K562 (cell line): ENCODE results near the gene LAMA3. TPM values are rescaled to one million over a fixed set of nuclear protein-coding genes. Genes with fewer than 3 reads are reported as not detected.

ENCODE experiments used
- ATAC-seq: fragments of 200-7000 bp; cut with Tn5 transposase; 3 replicates; pipeline ENCODE4 v1.9.1; 2020; ENCODE audit warnings: moderate library complexity
- BruUV-seq: library from RNA; stranded (reverse); fragments of 400-500 nt; replicated peaks from 2 replicates; lab custom pipeline; 2021; lab: Mats Ljungman, UMichigan
- CTCF ChIA-PET: fragments of 300-600 bp; formaldehyde crosslinking; extraction: SDS; loops from one replicate; lab custom pipeline; 2021; ENCODE audit warnings: low intra/inter-chr PET ratio; lab: Yijun Ruan, JAX
- POLR2A ChIA-PET: fragments of 300-600, 350-650 bp; sonication (Branson Sonifier 250); formaldehyde crosslinking; extraction: SDS; loops from one replicate; lab custom pipeline; 2021; ENCODE audit warnings: antibody characterized with exemption, inconsistent platforms; lab: Yijun Ruan, JAX
- DNase-seq, 4 experiments: peaks; one replicate each; pipeline versions ENCODE4 v3.0.0 to v3.0.0-alpha.2; 2011 to 2018; ENCODE audit warnings: low spot score in 3 of 4, mixed read lengths in 3 of 4; ENCODE audit errors: extremely low read depth in 1 of 4
- FAIRE-seq: peaks from 2 replicates; lab custom pipeline; 2011; peaks lifted over from hg19 to GRCh38; lab: Jason Lieb, UNC
- H2AFZ ChIP-seq: 2 replicates; pipeline ENCODE4 v1.6.0; 2011; ENCODE audit warnings: low read depth, low read length, control low read depth, inconsistent platforms
- H3K27ac ChIP-seq: fragments of 200-600 bp; 3 replicates; pipeline ENCODE4 v1.8.0; 2011; ENCODE audit warnings: low read depth, mild to moderate bottlenecking, control low read depth, inconsistent platforms, low read length, moderate library complexity, mixed read lengths; ENCODE audit errors: extremely low read depth
- H3K27me3 ChIP-seq, 2 experiments: fragments of 300-600 bp in 1 of 2; 2 replicates in 1 of 2; 3 replicates in 1 of 2; pipeline versions ENCODE4 v1.6.0 to v1.8.0; 2011; ENCODE audit warnings: inconsistent platforms in 2 of 2, low read length in 2 of 2, mild to moderate bottlenecking in 1 of 2, mixed read lengths in 1 of 2, moderate library complexity in 1 of 2; ENCODE audit not compliant: control insufficient read depth in 2 of 2, insufficient read depth in 2 of 2
- H3K36me3 ChIP-seq: fragments of 300-600 bp; 3 replicates; pipeline ENCODE4 v1.8.0; 2011; ENCODE audit warnings: mild to moderate bottlenecking, low read length, inconsistent platforms; ENCODE audit not compliant: control insufficient read depth, insufficient read depth
- H3K4me1 ChIP-seq, 2 experiments: fragments of 200-600 bp in 1 of 2; replicated peaks in 1 of 2; 2 replicates in 1 of 2; 3 replicates in 1 of 2; pipeline versions ENCODE4 v1.5.1 to v1.8.0; 2011; ENCODE audit warnings: inconsistent platforms in 2 of 2, low read length in 2 of 2, mild to moderate bottlenecking in 1 of 2, mixed read lengths in 1 of 2, moderate library complexity in 1 of 2; ENCODE audit not compliant: control insufficient read depth in 2 of 2, insufficient read depth in 2 of 2
- H3K4me2 ChIP-seq: 2 replicates; pipeline ENCODE4 v1.6.1; 2011; ENCODE audit warnings: low read length, control low read depth, inconsistent platforms, mixed read lengths; ENCODE audit not compliant: insufficient read depth
- H3K4me3 ChIP-seq: fragments of 200-600 bp; sonication (generic), shearing (Covaris generic); 2 replicates; pipeline ENCODE4 v1.5.1; 2016; ENCODE audit warnings: control low read depth, inconsistent platforms
- H3K79me2 ChIP-seq: fragments of 200-600 bp; 3 replicates; pipeline ENCODE4 v1.8.0; 2011; ENCODE audit warnings: low read length, inconsistent platforms; ENCODE audit not compliant: control insufficient read depth, insufficient read depth
- H3K9ac ChIP-seq, 2 experiments: 2 replicates each; pipeline versions ENCODE4 v1.6.0 to v1.6.1; 2011; ENCODE audit warnings: low read depth in 2 of 2, low read length in 2 of 2, control low read depth in 1 of 2, inconsistent platforms in 1 of 2, mild to moderate bottlenecking in 1 of 2, mixed read lengths in 1 of 2; ENCODE audit not compliant: insufficient read depth in 1 of 2
- H3K9me1 ChIP-seq: one replicate; pipeline ENCODE4 v1.6.0; 2011; ENCODE audit warnings: inconsistent platforms, mild to moderate bottlenecking, low read length, moderate library complexity; ENCODE audit not compliant: control insufficient read depth, insufficient read depth
- H3K9me3 ChIP-seq: replicated peaks from 2 replicates; pipeline ENCODE4 v1.5.1; 2011; ENCODE audit warnings: low read depth, low read length, inconsistent platforms; ENCODE audit not compliant: control insufficient read depth, insufficient read depth
- H4K20me1 ChIP-seq: replicated peaks from 2 replicates; pipeline ENCODE4 v1.6.1; 2011; ENCODE audit warnings: low read length, inconsistent platforms, mixed read lengths; ENCODE audit not compliant: control insufficient read depth, insufficient read depth
- HDAC1 ChIP-seq, 2 experiments: fragments of 450-650 bp; IDR thresholded peaks; 2 replicates each; pipeline ENCODE4 v1.6.1; 2016 to 2017; ENCODE audit warnings: inconsistent platforms in 1 of 2, mild to moderate bottlenecking in 1 of 2, moderate library complexity in 1 of 2
- MEF2A ChIP-seq: IDR thresholded peaks from 2 replicates; pipeline ENCODE4 v1.6.1; 2011; ENCODE audit warnings: low read depth, mild to moderate bottlenecking, low read length, moderate library complexity; ENCODE audit not compliant: control insufficient read depth
- RAD51 ChIP-seq: fragments of 450-650 bp; IDR thresholded peaks from 2 replicates; pipeline ENCODE4 v1.7.1; 2016; ENCODE audit warnings: low read depth, mild to moderate bottlenecking, borderline replicate concordance
- SIN3B ChIP-seq: fragments of 450-650 bp; IDR thresholded peaks from 2 replicates; pipeline ENCODE4 v1.6.1; 2017; ENCODE audit warnings: low read depth, mild to moderate bottlenecking, moderate library complexity
- TAF15 ChIP-seq: fragments of 200-400 bp; formaldehyde crosslinking; IDR thresholded peaks from 2 replicates; pipeline ENCODE4 v1.6.1; 2017; ENCODE audit warnings: mild to moderate bottlenecking, low read depth, low read length, moderate library complexity
- TBP ChIP-seq: optimal IDR thresholded peaks from 2 replicates; pipeline ENCODE3; 2011; ENCODE audit warnings: low read depth, low read length, improper control_type of control experiment
- TEAD4 ChIP-seq, 2 experiments: sonication (generic) in 1 of 2; formaldehyde crosslinking in 1 of 2; IDR thresholded peaks; 2 replicates each; pipeline versions ENCODE4 v1.6.1 to v1.8.0; 2012 to 2022; ENCODE audit warnings: borderline replicate concordance in 1 of 2, inconsistent platforms in 1 of 2, low read length in 1 of 2, mild to moderate bottlenecking in 1 of 2, missing genetic modification reagents in 1 of 2
- U2AF1 ChIP-seq: fragments of 200-400 bp; formaldehyde crosslinking; optimal IDR thresholded peaks from 2 replicates; pipeline ENCODE3; 2017; ENCODE audit warnings: mild to moderate bottlenecking, low read depth, low read length, moderate library complexity
- ZBTB17 ChIP-seq: fragments of 450-650 bp; formaldehyde crosslinking; IDR thresholded peaks from 2 replicates; pipeline ENCODE4 v1.4.0; 2020; ENCODE audit warnings: mild to moderate bottlenecking
- WGBS: fragments of 100-300 bp; shearing (Covaris generic); methylation state at CpG from one replicate; pipeline ENCODE4 v1.1.6; 2016; ENCODE audit warnings: low coverage, mixed read lengths; ENCODE audit not compliant: insufficient coverage; ENCODE audit errors: missing lambda C conversion rate; 5-methylcytosine and 5-hydroxymethylcytosine counted together
- in situ Hi-C: fragments of 300-500 bp; cut with MboI; formaldehyde crosslinking; loops from 4 replicates; pipeline ENCODE4 v1.15.0; 2018; ENCODE audit warnings: inconsistent platforms, mixed read lengths
- intact Hi-C: fragments of 100-400 bp; cut with micrococcal nuclease; formaldehyde crosslinking; loops from 2 replicates; pipeline ENCODE4 v1.14.2; 2022
- polyA plus RNA-seq, 8 experiments: library from polyadenylated mRNA; depleted of rRNA in 4 of 8; stranded (reverse) in 5 of 8; unstranded in 3 of 8; fragments of >200 nt; fragmentation: Nextera tagmentation in 2 of 8; fragmentation: Illumina TruSeq in 1 of 8; extraction: Ambion mirVana in 2 of 8; extraction: Trizol in 1 of 8; gene quantifications; 2 replicates each; pipeline versions ENCODE4 v1.2.1 to v1.2.3, GENCODE V29; 2011 to 2014; ENCODE audit warnings: inconsistent platforms in 1 of 8, missing spikeins in 1 of 8
- total RNA-seq, 7 experiments: library from RNA; depleted of rRNA in 6 of 7; stranded (reverse); fragments of >200 nt in 6 of 7; fragmentation: Illumina TruSeq in 2 of 7; extraction: Trizol in 2 of 7; gene quantifications; 2 replicates each; pipeline versions ENCODE4 v1.2.1 to v1.2.3, GENCODE V29; 2011 to 2021; ENCODE audit warnings: low replicate concordance in 1 of 7
- TF ChIP-seq, protein P1 (sequence below), 2 experiments: fragments of 450-650 bp in 1 of 2; sonication (generic) in 1 of 2; formaldehyde crosslinking; conservative IDR thresholded peaks; 2 replicates each; pipeline versions ENCODE4 v1.4.0 to v1.8.1; 2020 to 2022; ENCODE audit warnings: mild to moderate bottlenecking in 1 of 2, missing genetic modification reagents in 1 of 2
- TF ChIP-seq, protein P2 (sequence below): sonication (generic); formaldehyde crosslinking; IDR thresholded peaks from 2 replicates; pipeline ENCODE4 v1.4.0; 2020; ENCODE audit warnings: mild to moderate bottlenecking, missing genetic modification reagents
- TF ChIP-seq, protein P3 (sequence below): fragments of 250-450 bp; sonication (Bioruptor Pico); IDR thresholded peaks from 2 replicates; pipeline ENCODE4 v1.4.0; 2020; ENCODE audit warnings: borderline replicate concordance

LAMA3 gene
- total and polyA plus RNA-seq, 9 of the 15 experiments (the other 6 are each of a cell fraction or from before 2014, with no cell fraction given), result 0.07 TPM; not detected in 8

DNA sequence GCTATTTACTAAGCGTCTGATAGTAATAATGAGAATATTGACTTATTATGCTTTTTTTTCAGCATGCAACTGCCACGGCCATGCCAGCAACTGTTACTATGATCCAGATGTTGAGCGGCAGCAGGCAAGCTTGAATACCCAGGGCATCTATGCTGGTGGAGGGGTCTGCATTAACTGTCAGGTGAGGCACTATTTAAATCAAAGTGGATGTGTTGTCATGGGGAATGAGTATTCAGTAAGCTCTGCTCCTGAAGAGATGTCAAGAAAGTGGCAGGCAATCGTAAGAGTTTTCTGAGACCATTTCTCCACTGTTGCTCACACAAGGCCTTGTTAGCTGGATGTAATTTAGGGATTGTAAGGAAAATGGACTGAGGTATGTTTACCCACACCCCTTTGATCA is 74.1 kb downstream of the LAMA3 start:
- no TSS peak for BruUV-seq
- Histone ChIP-seq H3K9me3 (no peaks in the 10 kb centered on the region), H3K4me1 (0 out of 5 replicates have a peak, but pooled peaks cover 0 to under 1% of the 10 kb centered on the region in 2 experiments), H3K27me3 (peaks cover 0 to under 1% of the 10 kb centered on the region in 2 experiments; a peak in 3 of 5 replicates), H3K4me3 (no peak overlapping the region), H3K9ac (no peak overlapping the region), H3K4me2 (no peak overlapping the region), H3K79me2 (no peaks in the 10 kb centered on the region), H3K9me1 (no peaks in the 10 kb centered on the region), H3K27ac (no peak overlapping the region), H3K36me3 (no peaks in the 10 kb centered on the region), H2AFZ (no peak overlapping the region), H4K20me1 (no peaks in the 10 kb centered on the region)
- FAIRE-seq (no peak), DNase-seq (no peak), ATAC-seq (no peak)
- in situ Hi-C loops (no loop called here), intact Hi-C loops (no loop called here)
- CTCF ChIA-PET, result no interaction called here
- POLR2A ChIA-PET, result no interaction called here
- TF ChIP-seq MEF2A (no peak), U2AF1 (no peak), TAF15 (no peak), HDAC1 (IDR thresholded peaks at IDR 0.05) (no peak), TEAD4 (IDR thresholded peaks at IDR 0.05; ENCODE audit: low read length) (no peak), TEAD4 (CRISPR knock-in tag; IDR thresholded peaks at IDR 0.05; ENCODE audit: borderline replicate concordance) (no peak), TBP (no peak), SIN3B (no peak), RAD51 (no peak), ZBTB17 (CRISPR knock-in tag) (no peak)
- TF ChIP-seq, protein P1, sequence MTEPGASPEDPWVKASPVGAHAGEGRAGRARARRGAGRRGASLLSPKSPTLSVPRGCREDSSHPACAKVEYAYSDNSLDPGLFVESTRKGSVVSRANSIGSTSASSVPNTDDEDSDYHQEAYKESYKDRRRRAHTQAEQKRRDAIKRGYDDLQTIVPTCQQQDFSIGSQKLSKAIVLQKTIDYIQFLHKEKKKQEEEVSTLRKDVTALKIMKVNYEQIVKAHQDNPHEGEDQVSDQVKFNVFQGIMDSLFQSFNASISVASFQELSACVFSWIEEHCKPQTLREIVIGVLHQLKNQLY (CRISPR knock-in tag; conservative IDR thresholded peaks at IDR 0.05), result no peak
- TF ChIP-seq, protein P2, sequence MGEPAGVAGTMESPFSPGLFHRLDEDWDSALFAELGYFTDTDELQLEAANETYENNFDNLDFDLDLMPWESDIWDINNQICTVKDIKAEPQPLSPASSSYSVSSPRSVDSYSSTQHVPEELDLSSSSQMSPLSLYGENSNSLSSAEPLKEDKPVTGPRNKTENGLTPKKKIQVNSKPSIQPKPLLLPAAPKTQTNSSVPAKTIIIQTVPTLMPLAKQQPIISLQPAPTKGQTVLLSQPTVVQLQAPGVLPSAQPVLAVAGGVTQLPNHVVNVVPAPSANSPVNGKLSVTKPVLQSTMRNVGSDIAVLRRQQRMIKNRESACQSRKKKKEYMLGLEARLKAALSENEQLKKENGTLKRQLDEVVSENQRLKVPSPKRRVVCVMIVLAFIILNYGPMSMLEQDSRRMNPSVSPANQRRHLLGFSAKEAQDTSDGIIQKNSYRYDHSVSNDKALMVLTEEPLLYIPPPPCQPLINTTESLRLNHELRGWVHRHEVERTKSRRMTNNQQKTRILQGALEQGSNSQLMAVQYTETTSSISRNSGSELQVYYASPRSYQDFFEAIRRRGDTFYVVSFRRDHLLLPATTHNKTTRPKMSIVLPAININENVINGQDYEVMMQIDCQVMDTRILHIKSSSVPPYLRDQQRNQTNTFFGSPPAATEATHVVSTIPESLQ (CRISPR knock-in tag), result no peak
- TF ChIP-seq, protein P3, sequence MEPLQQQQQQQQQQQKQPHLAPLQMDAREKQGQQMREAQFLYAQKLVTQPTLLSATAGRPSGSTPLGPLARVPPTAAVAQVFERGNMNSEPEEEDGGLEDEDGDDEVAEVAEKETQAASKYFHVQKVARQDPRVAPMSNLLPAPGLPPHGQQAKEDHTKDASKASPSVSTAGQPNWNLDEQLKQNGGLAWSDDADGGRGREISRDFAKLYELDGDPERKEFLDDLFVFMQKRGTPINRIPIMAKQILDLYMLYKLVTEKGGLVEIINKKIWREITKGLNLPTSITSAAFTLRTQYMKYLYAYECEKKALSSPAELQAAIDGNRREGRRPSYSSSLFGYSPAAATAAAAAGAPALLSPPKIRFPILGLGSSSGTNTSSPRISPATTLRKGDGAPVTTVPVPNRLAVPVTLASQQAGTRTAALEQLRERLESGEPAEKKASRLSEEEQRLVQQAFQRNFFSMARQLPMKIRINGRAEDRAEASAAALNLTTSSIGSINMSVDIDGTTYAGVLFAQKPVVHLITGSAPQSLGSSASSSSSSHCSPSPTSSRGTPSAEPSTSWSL, result no peak
- WGBS, result 3% methylated on average over 4 of the region's 4 CpGs
